Cardiac septum (tissue), 1 donor: ENCODE results near the gene TTC34. TPM values are rescaled to one million over a fixed set of nuclear protein-coding genes. Genes with fewer than 3 reads are reported as not detected.

ENCODE experiments used
- DNase-seq: peaks from one replicate; pipeline ENCODE4 v3.0.0-alpha.2; 2020; ENCODE audit warnings: low spot score
- intact Hi-C: fragments of 100-400 bp; cut with DNase I; formaldehyde crosslinking; loops from one replicate; pipeline ENCODE4 v1.14.0; 2022
- total RNA-seq: library from RNA; stranded (reverse); fragmentation: NEBNext Ultra II Directional; extraction: Animal tissue kit (Norgen Biotek cat#: 25700); gene quantifications from one replicate; pipeline ENCODE4 v1.2.1, GENCODE V29; 2021
- donor health status: DM: no; HTN: no; CAD: no.

Gene TTC34
- total RNA-seq, 1 donor from 2014 or later, result 0.35 TPM

DNA sequence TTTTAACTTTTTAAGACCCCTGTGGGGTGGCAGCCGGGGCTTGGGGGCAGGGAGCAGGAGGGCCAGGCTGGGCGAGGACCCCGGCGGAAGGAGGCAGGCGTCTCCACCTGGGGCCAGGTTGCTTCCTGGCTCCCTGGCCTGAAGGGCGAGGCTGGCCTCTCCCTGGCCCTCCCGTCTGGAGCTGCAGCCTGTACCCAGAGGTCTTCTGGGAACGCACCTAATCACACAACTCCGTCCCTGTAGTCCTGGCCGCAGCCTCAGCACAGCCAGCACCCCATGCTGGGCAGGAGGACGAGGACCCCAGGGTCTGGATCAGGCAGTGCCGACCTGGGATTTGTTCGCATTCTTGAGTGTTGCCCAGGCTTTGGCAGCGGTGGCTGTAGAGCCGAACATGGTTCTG, 14.1 kb upstream of the TTC34 start:
- DNase-seq, result no peak
- intact Hi-C loops, result no loop called here

DNA sequence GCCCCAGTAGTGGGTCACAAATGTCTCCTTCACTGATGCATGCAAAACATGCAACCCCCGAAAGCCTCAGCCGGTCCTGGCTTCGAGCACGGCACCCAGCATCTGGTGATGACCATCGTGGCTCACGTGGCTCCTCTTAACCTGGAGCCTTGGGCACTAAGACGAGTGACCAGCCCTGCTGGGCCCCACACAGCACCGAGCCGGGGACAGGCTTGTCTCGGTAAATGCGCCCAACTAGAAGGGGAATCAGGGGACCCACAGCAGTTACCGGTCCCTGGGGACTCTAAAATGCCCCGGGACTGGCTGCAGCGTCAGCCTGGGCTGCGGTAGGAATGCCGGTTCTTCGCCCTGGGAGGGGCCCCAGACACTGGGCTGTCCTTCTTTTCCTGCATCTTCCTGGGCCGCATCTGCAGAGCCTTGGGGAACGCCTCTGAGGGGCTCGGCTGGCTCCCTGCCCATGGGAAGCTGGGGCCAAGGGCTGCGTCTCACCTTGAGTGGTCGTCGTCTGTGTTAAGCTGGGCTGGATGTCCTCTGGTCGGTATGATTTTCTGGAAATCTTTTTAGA, 13.1 kb upstream of the TTC34 start:
- no peak for DNase-seq
- intact Hi-C loops, result no loop called here

DNA sequence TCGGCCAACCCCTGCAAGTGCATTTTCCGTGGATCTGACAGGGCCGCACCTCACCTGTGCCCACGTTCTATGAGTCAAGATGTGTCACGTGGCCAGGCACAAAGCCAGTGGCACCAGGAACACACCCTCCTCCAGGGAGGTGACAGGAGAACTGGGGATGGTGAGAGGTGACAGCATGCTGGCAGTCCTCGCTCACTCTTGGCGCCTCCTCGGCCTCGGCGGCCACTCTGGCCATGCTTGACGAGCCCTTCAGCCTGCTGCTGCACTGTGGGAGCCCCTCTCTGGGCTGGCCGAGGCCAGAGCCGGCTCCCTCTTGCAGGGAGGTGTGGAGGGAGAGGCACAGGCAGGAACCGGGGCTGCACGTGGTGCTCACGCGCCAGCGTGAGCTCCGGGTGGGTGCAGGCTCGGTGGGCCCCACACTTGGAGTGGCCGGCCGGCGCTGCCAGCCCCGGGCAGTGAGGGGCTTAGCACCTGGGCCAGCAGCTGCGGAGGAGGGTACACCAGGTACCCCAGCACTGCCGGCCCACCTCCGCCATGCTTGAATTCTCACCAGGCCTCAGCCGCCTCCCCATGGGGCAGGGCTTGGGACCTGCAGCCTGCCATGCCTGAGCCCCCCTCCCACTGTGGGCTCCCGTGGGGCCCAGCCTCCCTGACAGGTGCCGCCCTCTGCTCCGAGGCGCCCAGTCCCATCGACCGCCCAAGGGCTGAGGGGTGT, 11.6 kb upstream of the TTC34 start:
- intact Hi-C loops, result no loop called here
- DNase-seq, result no peak

DNA sequence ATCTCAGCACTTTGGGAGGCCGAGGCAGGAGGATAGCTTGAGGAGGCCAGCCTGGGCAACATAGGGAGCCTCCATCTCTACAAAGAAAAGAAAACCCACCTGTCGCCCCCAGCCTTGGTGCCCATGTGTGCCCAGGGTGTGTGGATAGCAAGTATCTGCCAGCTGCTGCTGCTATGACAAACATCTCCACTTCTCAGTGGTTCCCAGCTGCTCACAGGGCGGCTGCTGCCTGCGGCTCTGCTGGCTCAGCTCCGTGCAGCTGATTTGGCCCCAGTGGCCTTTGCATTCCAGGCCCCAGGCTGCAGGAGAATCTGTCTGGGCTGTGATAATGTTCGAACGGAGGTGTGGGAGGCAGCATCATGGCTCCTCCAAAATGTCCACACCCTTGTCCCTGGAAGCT, 10.6 kb upstream of the TTC34 start:
- no peak for DNase-seq
- intact Hi-C loops, result no loop called here

DNA sequence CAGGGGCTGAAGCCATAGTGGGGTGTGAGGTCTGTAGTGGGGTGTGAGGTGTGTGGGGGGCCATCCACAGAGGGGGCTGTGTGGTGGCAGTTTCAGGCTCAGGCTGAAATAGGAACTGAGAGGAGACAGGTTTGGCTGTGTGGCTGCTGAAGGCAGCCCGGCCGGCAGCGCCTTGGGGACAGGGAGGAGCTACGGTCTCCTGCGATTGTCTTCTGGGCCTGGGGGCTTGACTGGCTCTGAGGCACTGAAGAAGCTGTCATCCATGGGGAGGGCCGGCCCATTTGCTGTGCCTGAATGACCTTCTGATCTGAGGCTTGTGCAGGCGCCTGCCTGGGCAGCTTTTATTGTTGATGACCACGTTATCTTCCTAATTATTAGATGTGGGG, 10.0 kb upstream of the TTC34 start:
- DNase-seq, result no peak
- intact Hi-C loops, result no loop called here

DNA sequence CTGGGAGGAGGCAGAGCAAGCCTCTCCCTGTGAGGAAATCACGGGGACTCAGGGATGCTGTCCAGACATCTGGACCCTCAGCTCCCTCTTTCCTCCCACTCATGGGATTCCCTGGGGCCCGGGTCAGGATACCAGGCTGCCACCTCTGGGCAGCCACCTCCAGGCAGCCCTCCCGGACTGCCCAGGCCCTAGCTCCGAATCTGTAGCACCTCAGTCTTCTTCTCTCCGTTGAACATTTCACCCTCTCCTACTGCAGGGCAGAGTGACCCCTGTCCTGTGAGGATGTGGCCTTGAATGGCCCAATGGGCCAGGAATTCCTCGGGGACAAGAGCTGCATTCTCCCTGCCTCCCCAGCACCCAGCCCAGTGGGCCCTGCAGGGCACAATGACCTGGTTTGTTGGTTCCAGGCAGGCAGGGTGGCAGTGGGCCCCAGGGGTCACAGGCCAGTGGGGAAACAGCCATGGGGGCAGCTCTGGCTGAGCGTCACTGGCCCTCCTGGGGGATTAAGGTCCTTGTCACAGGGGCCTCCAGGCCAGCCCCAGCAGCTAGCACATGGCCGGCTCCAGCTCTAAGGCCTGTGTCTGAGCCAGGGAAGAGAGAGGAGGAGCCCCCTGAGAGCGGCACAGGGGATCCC, 9.5 kb upstream of the TTC34 start:
- intact Hi-C loops, result no loop called here
- DNase-seq, result no peak

DNA sequence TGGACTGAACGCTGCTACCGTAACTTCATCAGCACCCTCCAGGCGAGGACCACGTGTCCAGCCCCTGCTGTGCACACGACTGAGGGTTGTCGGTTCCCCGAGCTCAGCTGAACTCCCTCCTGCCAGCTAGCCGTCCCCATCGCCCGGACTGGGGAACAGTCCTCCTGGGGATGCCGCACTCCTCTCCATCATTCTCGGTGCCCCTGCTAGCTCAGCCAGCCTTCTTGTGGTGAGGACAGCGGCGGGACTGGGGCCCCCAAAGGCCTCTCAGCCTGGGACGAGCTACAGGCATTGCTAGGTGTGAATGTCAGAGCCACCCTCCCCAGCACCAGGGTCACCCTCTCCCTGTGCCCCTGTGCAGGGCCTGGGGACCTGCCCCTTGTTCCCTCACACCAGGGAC, 8.8 kb upstream of the TTC34 start:
- DNase-seq, result no peak
- intact Hi-C loops, result no loop called here

DNA sequence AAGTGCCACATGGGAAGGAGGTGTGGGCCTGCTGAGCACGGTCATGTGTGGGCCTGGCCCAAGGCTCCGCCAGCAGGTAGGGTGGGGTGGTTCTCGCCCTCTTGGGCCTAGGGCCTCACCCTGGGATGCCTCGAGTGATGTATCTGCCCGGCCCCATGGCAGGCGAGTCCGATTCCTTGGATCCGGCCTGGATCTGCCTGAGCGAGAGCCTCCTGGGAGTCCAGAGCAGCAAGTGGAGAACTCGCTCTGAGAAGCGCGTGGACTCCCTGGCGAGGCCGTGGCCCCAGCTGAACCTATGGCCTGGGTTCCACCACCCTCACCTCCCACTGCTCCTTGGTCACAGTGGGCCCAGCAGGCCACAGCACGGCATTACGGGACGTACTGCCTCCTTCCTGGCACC, 8.2 kb upstream of the TTC34 start:
- no peak for DNase-seq
- intact Hi-C loops, result loop anchor here (10.0 kb wide), 1 partner anchor 375 kb away; no protein-coding TSS in a partner anchor

DNA sequence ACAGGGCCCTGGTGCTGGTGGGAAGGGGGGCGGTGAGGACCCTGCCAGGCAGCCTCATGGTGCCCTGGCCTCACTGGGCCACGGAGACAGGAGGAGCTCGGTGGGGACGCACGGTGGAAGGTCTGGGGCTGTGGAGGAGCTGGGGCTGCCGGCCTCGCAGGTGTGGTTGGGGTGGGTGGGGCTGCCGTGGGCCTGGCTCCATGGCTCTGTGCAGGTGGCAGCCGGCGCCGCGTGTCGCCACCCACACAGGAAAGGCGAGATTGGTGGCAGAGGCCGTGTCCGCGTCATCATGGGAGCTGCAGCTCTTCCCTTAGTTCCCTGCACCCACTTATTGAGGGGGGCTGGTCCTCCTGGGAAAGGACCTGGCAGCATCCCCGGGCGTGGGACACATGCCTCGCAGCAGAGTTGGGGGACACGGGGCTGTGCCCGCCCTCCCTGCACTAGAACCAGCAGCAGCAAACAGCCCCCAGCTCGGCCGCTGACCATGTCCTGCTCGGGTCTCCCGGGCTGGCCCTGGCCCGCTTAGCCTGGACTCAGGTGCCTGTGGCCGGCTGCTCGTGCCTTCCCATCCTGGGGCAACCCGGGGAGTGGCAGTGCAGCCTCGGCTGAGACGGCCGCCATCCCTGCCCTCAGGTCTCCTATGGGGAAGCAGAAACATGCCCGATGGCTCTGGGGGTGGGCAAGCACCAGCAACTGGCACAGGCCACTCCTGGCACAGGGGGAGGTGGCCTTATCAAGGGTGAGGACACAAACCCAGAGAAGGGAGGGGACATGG, 7.5 kb upstream of the TTC34 start:
- intact Hi-C loops, result loop anchor here (10.0 kb wide), 1 partner anchor 374 kb away; no protein-coding TSS in a partner anchor

DNA sequence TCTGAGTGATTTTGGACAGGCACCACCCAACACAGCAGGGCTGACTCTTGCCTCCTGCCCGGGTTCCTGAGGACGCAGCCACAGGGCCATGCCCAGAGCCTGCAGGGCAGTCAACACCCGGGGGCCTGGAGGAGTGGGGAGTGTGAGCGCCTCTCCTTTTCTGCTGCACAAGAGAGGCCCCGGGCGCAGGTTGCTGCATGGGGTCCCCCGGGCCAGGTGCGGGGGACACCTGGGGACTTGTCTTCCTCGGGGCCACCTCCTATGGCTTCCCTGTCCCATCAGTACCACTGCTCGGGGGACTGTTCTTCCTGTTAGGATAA, 6.9 kb upstream of the TTC34 start:
- intact Hi-C loops, result loop anchor here (10.0 kb wide), 1 partner anchor 374 kb away; no protein-coding TSS in a partner anchor

More for the DNA sequence above, 7.5 kb upstream of the TTC34 start:
- no peak for DNase-seq

DNA sequence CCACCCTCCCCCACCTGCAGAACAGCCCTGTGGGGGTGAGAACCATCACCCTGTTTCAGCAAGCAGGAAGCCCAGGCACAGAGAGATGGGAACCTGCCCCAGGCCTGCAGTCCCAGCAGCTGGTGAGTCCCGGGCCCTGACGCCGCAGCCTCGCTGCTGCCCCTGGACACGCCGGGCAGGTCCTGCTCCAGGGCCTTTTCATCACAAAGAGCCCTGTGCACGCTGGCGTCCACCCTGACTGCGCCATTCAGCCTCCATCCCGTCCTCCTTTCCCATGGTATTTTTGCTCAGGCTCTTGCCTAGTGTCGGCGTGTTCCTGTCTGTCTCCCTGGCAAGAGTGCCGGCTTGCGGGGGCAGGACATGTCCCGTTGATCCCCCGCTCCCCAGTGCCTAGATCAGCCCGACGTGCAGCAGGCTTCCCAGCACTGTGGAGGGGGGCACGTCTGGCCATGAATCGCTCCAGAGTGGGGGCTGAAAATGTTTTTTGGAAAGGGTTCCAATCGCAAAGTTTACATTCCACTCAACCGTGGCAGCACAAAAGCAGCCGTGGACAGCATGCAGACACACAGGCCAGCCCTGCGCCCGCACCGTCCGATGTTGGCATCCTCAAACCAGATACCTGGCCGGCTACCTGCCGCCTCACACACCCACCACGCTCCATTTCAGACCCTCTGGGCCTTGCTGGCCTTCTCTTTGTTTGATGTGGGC, 6.3 kb upstream of the TTC34 start:
- intact Hi-C loops, result loop anchor here (10.0 kb wide), 1 partner anchor 373 kb away; no protein-coding TSS in a partner anchor
- DNase-seq, result no peak

More for the DNA sequence above, 6.9 kb upstream of the TTC34 start:
- DNase-seq, result no peak

DNA sequence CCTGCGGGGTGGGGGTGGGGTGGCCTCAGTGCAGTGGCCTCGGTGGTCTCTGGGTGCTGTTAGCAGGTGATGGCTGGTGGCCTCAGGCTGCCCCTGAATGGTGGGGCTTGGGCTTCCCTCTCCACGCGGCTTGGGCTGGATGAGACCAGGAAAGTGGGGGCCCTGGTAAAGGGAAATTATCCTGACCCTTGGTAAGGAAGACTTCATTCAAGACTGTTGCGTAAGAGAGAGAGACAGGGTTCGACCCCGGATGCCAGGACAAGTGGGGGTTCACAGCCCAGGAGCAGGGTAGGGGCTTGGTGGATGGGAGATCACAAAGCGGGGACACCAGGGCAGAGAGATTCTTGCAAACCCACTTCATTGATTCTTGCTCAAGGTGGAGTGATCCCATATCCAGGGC, 5.5 kb upstream of the TTC34 start:
- no peak for DNase-seq
- intact Hi-C loops, result loop anchor here (10.0 kb wide), 1 partner anchor 372 kb away; no protein-coding TSS in a partner anchor

DNA sequence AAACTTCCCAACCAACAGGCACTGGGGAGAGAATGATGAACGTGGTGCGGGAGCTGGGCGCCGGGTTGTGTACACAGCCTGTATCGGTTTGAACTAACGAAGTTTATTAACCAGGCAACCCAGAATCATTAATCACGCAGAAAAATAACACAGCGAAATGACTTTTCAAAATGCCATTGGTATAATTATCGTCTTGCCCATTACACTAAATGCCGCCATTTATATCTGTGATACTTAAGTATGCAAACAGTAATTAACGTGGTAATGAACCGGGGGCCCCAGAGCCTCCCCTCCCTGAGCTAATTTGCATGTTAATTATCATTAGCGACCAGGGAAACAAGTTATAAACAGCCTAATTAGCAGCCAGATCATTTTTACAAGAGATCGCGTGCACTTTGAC, 5.1 kb upstream of the TTC34 start:
- DNase-seq, result no peak
- intact Hi-C loops, result loop anchor here (10.0 kb wide), 1 partner anchor 372 kb away; no protein-coding TSS in a partner anchor

DNA sequence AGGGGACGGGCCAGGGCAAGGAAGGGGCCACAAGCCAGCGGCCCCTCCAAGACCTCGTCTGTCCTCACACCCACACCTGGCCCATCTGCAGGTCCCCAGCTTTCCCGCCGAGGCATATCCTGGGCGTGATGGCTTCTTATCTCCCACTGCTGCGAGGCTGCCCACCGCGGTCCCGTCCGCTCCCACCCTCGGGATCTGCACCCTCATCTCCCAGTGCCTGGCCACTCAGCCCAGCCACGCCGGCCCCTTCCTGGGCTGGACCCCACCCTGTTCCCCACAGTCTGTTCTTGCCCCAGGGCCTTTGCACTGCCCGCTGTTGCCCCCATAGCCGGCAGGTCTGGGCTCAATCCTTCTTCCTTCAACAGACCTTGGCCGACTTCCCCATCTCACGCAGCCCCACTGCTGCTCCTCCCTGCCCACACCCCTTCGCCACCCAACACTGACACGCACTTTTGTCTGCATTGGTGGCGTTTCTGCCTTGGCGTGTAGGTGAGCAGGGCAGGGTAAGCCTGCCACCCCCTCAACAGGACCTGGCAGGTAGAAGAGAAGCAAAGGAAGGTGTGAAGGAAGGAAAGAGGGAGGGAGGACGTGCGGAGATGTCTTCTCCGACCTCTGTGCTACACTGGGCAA, 4.4 kb upstream of the TTC34 start:
- intact Hi-C loops, result loop anchor here (10.0 kb wide), 1 partner anchor 371 kb away; no protein-coding TSS in a partner anchor
- no peak for DNase-seq

DNA sequence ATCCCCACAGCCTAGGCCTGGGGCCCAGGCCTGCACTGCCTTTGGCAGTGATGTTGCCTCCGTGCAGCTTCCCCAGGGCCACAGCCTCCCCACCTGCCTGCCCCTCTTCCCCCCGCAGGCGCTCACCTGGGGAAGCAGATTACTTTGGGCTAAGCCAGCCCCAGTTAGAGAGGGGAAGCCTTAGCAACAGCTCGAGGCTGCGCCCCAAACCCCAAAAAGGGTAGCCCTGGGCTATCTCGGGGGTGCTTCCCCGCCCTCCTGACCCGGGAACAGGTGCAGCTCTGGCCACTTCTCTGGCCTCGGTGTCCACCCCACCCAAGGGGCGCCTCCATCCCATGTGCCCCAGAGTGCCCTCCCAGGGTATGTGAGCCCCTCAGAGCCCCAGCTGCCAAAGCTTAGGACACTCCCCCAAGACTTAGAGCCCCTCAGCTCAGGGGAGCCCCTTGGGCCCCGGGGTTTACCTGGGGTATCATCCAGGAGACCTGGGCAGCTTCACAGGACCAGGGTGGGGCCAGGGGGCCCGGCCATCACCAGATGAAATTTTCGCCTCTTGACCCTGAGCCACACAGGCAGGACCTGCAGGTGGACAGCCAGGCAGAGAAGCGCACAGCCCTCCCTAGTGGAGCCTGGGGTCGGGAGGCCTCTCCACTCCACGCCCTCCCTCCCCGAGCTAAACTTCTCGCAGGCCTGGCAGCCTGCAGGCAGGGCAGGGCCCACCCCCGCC, 3.3 kb upstream of the TTC34 start:
- intact Hi-C loops, result loop anchor here (10.0 kb wide), 1 partner anchor 370 kb away; no protein-coding TSS in a partner anchor
- DNase-seq, result no peak

DNA sequence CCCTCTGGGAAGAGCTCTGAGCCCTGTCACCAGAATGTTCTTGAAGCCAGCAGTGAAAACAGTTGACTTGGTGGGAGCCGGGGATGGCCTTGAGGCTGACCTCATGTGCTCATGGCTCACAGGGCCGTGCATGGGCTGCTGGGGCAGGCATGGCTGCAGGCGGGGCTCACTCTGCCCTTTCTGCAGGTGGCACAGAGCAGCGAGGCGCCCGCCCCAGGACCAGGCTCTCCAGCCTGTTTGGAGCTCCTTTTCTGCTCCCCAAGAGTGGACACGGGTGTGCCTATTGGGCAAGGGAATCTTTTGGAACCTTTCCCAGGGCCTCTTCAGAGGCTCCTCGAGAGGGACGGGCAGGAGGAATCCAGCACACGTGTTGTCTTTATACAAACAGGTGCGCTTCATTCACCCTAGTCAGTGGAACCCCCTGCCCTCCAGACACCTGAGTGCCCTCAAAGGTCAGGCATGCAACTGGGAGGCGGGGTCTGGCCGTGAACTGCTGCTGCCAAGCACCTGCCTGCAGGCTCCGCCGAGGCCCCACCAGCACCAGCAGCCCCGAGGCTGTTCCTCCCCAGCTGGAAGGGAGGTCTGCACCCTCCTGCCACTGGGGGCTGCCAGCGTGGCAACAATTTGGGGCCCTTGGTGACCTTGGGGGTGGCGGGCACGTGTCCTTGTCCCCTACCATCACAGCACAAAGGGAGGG, 2.6 kb upstream of the TTC34 start:
- no peak for DNase-seq
- intact Hi-C loops, result loop anchor here (10.0 kb wide), 1 partner anchor 369 kb away; no protein-coding TSS in a partner anchor

DNA sequence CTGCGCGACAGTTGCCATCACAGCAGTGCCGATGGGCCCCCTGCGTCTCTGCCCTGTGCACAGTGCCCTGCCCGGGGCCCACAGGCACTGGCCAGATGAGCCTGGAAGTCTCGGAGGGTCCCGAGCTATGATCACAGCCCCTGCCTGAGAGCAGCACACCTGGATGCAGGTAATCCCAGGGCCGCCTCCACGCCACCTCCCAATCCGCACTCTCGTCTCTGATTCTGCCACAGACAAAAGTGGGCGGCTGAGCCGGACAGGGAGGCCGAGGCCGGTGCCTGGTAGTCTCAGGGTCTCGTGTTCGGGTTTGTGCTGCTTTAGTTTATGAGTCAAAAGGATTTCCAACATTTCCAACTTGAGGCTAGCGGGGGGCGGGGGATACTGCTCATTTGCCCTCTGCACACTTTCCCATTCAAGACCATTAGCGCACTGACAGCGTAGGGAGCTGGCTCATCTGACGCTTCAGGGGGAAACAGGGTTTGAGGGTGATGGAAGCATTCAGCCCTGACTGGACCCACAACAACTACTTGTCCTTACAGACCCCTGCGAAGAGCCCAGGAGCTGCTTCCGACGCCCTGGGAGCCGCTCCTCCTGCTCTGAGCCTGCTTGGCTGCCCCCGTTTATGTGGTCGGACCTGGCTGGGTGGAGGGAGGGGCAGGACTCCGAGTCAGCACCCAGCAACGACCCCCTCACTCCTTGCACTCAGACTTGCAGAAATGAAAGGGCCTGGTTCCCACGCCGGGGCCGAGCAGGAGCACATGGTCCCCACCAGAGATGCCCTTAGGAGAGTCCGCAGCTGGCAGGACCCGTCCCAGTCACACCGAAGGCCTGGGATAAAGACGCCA, 1.8 kb upstream of the TTC34 start:
- no peak for DNase-seq
- intact Hi-C loops, result loop anchor here (10.0 kb wide), 1 partner anchor 369 kb away; no protein-coding TSS in a partner anchor
